GM13976 (cell line): ENCODE results near the gene LIN28B.

Experiments
- DNase-seq: peaks from one replicate; pipeline ENCODE4 v3.0.0; 2012; ENCODE audit warnings: low spot score
- CTCF ChIP-seq: IDR thresholded peaks from 2 replicates; pipeline ENCODE4 v1.5.1; 2012; ENCODE audit warnings: borderline replicate concordance, mild to moderate bottlenecking; ENCODE audit not compliant: insufficient read depth; ENCODE audit errors: extremely low read depth, missing control alignments, control extremely low read depth
- in situ Hi-C: fragments of 300-500 bp; cut with MboI; formaldehyde crosslinking; loops from one replicate; pipeline ENCODE4 v1.12.0; 2022; ENCODE audit warnings: low sequenced_read_pairs, mixed read lengths, inconsistent platforms; ENCODE audit not compliant: unreplicated experiment

LIN28B gene

GRCh38 chr6:105122717-105123116 is 165.8 kb downstream of the LIN28B start:
- no peak for DNase-seq
- in situ Hi-C loops = no loop called here
- no peak for TF ChIP-seq CTCF
